22Rv1 (cell line): ENCODE measurements around the gene DGCR2.
"Not testable (repeated sequence)": the region's sequence is repeated elsewhere in the genome, so short reads cannot be mapped to it uniquely, and the experiment has no call there.

Source experiments
- H3K27ac ChIP-seq: fragments of 450-650 bp; 2 replicates; pipeline ENCODE4 v1.5.1; 2017
- ZFX ChIP-seq: fragments of 450-650 bp; IDR thresholded peaks from 2 replicates; pipeline ENCODE4 v1.6.1; 2017; ENCODE audit warnings: antibody characterized with exemption, borderline replicate concordance
- TF ChIP-seq, protein P1 (sequence below): fragments of 450-650 bp; IDR thresholded peaks from 2 replicates; pipeline ENCODE4 v1.5.1; 2017; ENCODE audit warnings: mild to moderate bottlenecking

DGCR2 gene

DNA sequence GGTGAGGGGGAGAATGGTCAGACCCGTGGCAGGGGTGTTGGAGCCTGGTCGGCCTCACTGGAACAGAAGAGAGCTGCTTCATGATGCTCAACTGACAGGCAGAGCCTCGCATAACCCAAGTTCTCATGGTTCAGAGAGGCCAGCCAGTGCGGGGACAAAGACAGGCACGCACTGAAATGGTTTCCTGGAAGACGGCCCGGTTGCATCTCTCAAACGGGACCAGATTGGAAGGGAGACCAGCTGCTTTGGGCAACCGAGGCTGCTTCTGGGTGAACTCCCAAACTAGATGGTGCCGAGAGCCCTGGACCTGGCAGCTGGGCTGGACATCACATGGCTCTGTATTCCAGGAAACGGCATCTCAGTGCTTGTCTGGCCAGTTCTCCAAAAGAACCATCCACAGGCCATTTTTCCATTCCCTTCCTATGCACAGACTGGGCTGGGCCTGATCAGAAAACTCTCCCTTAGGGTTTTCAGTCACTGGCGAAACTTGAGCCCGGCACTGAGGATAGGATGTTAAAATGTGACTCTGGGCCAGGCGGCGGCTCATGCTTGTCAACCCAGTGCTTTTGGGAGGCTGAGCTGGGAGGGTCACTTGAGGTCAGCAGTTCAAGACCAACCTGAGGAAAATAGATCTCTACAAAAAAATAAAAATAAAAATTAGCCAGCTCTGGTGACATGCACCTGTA lies 106.0 kb downstream of the DGCR2 start:
- no peak overlapping the region for H3K27ac ChIP-seq
- TF ChIP-seq ZFX = no peak
- TF ChIP-seq, protein P1, sequence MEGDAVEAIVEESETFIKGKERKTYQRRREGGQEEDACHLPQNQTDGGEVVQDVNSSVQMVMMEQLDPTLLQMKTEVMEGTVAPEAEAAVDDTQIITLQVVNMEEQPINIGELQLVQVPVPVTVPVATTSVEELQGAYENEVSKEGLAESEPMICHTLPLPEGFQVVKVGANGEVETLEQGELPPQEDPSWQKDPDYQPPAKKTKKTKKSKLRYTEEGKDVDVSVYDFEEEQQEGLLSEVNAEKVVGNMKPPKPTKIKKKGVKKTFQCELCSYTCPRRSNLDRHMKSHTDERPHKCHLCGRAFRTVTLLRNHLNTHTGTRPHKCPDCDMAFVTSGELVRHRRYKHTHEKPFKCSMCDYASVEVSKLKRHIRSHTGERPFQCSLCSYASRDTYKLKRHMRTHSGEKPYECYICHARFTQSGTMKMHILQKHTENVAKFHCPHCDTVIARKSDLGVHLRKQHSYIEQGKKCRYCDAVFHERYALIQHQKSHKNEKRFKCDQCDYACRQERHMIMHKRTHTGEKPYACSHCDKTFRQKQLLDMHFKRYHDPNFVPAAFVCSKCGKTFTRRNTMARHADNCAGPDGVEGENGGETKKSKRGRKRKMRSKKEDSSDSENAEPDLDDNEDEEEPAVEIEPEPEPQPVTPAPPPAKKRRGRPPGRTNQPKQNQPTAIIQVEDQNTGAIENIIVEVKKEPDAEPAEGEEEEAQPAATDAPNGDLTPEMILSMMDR = no peak

DNA sequence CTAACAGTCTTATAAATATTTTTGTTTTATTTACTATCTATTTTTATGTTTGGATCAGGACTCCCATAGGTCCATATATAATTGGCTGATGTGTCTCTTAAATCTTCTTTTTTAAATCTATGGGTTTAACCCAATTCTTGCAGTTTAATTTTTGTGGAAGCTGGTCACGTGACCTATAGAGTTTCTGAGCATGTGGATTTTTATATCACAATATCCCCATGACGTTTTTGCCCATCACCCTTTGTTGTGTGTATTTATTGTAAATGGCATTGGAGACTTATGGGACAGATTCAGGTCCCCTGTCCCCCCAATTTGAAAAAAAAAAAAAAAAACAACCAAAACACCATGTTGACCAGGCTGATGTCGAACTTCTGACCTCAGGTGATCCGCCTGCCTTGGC lies 107.3 kb downstream of the DGCR2 start:
- H3K27ac ChIP-seq = no peak overlapping the region
- no peak for TF ChIP-seq ZFX
- TF ChIP-seq, protein P1 = no peak

DNA sequence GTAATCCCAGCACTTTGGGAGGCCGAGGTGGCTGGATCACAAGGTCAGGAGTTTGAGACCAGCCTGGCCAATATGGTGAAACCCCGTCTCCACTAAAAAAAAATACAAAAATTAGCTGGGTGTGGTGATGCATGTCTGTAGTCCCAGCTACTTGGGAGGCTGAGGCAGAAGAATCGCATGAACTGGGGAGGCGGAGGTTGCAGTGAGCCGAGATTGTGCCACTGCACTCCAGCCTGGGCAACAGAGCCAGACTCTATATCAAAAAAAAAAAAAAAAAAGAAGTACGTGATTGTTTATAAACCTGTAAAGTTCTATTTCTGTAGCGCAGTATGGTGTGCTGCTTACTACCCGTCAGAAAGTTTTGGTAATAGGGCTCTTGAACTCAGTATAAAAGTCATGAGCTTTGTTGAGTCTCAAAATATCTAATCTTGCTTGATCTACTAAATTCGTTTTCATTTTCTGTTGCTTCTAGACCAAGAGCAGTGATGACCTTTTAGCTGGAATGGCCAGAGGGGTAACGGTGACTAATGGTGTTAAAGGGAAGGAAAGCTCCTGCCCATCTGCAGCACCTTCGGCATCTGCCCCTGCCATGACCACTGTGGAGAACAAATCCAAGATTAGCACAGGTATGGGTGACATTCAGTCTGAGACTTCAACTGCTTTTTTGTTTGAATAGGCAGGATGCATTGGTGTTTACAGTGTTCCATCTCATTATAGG lies 108.2 kb downstream of the DGCR2 start:
- H3K27ac ChIP-seq = not testable (repeated sequence)

DNA sequence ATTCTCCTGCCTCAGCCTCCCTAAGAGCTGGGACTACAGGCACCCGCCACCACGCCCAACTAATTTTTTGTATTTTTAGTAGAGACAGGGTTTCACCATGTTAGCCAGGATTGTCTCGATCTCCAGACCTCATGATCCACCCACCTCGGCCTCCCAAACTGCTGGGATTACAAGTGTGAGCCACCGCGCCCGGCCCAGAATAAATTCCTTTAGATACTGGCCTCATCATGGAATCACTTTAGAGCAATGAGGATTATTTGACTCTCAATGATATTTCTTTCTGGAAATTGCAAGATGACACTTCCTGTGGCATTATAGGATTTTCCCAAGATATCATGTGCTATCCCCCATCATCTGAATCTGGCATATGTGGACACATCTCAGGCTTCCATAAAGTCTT lies 108.8 kb downstream of the DGCR2 start:
- not testable (repeated sequence) for H3K27ac ChIP-seq

DNA sequence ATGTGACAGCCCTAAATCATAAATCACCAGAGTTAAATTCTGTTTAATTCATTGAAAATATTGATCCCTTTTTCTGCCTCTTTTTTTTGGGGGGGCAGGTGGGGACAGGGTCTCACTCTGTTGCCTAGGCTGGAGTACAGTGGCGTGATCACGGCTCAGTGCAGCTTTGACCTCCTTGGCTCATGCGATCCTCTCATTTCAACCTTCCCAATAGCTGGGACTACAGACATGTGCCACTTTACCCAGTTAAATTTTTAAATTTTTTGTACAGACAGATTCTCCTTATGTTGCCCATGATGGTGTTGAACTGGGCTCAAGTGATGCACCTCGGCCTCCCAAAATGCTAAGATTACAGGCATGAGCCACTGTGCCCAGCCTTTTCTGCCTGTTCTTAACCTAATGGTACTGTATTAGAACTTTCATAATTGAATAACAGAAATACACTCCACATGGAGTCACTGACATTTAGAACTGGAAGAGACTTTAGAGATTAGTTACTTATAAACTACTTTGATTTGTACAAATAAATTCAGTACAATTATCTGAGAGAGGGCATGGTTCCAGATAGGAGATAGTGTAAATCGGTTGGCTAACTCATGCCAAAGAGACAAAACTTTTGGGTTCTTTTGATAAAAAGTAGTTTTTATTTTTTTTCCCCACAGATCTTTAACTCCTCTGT lies 109.8 kb downstream of the DGCR2 start:
- TF ChIP-seq, protein P1 = no peak
- no peak for TF ChIP-seq ZFX
- no peak overlapping the region for H3K27ac ChIP-seq

DNA sequence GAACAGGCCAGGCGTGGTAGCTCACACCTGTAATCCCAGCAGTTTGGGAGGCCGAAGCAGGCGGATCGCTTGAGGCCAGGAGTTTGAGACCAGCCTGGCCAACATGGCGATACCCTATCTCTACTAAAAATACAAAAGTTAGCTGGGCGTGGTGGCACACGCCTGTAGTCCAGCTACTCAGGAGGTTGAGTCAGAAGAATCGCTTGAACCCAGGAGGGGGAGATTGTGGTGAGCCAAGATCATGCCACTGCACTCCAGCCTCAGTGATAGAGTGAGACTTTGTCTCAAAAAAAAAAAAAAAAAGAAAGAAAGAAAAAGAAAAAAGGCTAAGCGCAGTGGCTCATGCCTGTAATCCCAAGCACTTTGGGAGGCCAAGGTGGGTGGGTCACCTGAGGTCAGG lies 110.6 kb downstream of the DGCR2 start:
- H3K27ac ChIP-seq = not testable (repeated sequence)

DNA sequence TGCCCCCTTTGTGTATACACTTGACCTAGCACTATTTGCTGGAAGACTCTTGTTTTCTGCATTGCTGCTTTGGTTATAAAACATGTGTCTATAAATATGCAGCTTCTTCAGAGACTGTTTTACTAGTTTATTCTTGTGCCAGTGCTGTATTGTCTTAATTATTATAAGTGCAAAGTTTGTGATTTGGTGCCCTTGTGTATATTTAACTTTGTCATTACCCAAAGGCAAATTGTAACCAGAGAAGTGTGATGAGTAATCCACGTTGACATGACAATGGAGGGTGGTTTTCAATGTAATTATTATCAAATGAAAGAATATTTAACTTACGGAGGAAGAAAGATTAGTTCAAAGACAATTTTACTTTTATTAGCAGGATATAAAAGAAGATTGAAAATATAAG lies 111.1 kb downstream of the DGCR2 start:
- H3K27ac ChIP-seq = no peak overlapping the region
- no peak for TF ChIP-seq ZFX
- TF ChIP-seq, protein P1 = no peak

DNA sequence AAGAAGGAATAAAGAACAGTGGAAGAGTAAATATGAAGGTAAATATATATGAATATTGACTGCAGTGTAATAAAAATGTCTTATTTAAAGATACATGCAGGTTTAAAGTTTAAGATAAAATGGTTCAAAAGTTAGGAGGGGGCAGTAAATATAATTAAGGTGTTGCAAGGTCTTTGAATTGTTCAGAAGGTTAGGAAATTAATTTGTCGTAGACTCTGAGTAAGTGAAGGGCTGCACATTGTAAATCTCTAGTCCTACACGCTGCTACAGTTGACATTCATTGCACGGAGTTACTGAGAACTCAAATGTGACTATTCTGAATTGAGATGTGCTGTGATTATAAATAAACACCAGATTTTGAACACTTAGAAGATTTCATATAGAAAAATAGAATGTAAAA lies 116.3 kb downstream of the DGCR2 start:
- no peak for TF ChIP-seq ZFX
- TF ChIP-seq, protein P1 = no peak
- no peak overlapping the region for H3K27ac ChIP-seq
